HG02571 (cell line): ENCODE measurements around the gene C4BPB.
"Not testable (repeated sequence)": the region's sequence is repeated elsewhere in the genome, so short reads cannot be mapped to it uniquely, and the experiment has no call there.

Experiments
- ATAC-seq: cut with Tn5 transposase; IDR thresholded peaks from one replicate; pipeline ENCODE4 v1.9.1; 2021; ENCODE audit warnings: mild to moderate bottlenecking, moderate library complexity; ENCODE audit not compliant: unreplicated experiment

C4BPB gene

DNA sequence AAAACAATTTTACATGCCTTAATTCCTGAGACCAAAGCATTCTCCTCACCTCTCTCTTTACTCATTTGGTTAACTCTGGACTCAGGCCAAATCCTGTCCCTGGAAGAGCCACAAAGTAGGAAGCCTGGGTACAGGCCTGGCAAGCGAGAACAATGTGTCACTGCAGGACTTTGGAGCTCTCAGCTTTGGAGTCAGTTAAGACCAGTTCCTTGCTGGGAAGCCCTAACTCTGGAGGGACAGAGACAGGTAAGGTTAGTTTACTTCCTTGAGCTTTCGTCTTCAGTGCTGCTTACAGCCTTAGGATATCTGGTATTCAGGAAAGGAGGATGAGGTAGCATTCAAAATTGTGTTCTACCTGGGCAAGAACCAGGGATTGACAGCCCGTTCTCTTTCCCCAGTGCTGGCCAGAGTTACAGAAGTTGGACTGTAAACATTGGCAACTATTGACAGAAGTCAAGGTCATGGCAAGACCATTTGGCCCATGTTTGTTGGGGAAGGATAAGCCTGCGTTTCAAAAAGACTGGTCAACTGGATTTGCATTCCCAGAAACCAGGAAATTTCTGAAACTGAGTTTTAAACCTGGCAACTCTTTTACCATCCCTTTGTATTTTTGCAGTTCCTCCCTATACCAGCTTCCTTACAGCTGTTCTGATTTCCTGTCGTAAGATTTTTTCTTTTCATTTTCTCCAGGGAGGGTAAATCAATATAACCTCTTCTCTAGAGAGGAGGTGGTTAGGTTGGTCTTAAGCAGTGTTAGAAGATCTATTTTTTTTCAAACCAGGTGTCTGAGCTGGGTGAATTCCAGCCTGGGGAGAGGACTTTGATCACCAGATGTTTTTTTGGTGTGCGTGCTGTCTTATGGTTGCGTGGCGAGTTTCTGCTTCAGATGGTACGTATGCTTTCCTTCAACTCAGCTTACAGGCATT lies at the start of gene C4BPB:
Gene C4BPB, plus strand, starts transcription at position 160 of the 926 bp plus-strand sequence. Its CDS starts 672 bp downstream, at position 832.
- ATAC-seq: no peak

DNA sequence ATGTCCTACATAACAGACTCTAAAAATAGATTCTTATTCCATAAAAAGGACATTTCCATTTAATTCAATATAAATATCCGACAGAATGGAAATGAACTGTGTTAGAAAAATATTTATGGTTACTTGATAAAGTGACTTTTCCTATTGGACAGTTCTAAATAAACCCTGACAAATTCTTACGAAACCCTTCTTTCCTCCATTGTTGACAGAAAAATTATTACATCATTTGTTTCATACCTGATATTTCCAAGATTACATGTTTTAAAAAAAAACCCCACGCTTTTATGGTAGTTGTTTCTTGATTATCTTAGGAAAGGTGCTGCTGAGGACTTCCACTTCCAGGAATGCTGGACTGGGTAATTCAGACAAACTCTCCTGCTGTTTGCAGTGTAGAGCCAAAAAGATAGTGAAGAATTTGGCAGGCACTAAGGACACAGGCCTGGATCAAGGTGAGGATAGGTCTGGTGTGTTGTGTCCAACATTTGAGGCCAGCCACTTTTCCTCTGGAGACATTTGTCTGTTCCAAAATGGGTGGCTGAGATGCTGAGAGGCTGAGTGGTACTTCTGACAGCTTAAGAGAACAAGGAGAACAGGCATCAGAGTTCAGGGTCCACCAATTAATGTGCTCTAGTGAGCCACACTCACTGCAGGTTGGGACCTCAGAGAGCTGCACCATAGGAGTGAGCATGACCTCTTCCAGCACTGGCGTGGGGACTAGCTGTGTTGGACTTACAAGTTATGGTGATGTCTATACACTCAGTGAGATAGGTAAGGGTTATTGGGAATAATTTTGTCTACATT lies 49.1 kb upstream of the C4BPB start:
- no peak for ATAC-seq

GRCh38 chr1:207040181-207040533 lies 48.5 kb upstream of the C4BPB start:
- ATAC-seq: no peak

GRCh38 chr1:207041397-207041796 lies 47.3 kb upstream of the C4BPB start:
- ATAC-seq: not testable (repeated sequence)

GRCh38 chr1:207045453-207045852 lies 43.2 kb upstream of the C4BPB start:
- ATAC-seq: no peak

- no peak for ATAC-seq
Observed at GRCh38 chr1:207047505-207047904, 41.2 kb upstream of the C4BPB start.

DNA sequence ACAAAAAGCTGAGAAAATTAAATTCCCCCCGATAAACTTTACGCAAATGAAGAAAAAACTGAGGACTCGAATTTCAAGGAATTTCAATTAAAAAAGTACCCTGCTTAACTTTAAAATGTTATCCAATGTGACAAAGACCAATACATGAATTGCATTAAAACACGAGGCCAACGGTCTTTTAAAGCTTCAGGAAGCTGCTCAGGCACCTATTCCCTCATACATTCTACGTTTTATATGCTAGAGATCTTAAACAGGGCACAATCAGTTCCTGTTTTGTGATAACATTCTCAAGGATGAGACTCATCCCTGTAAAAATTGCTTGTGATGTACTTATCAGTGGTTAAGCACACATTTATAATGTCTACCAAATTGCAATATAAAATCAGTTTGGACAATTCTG lies 40.6 kb upstream of the C4BPB start:
- no peak for ATAC-seq

GRCh38 chr1:207049054-207049453 lies 39.6 kb upstream of the C4BPB start:
- ATAC-seq: no peak

GRCh38 chr1:207049514-207049913 lies 39.1 kb upstream of the C4BPB start:
- ATAC-seq: no peak

- ATAC-seq: peak; percentile 31
Observed at GRCh38 chr1:207049974-207050391, 38.7 kb upstream of the C4BPB start.

- ATAC-seq: peak; percentile 46
Observed at GRCh38 chr1:207050480-207051190, 38.0 kb upstream of the C4BPB start.

DNA sequence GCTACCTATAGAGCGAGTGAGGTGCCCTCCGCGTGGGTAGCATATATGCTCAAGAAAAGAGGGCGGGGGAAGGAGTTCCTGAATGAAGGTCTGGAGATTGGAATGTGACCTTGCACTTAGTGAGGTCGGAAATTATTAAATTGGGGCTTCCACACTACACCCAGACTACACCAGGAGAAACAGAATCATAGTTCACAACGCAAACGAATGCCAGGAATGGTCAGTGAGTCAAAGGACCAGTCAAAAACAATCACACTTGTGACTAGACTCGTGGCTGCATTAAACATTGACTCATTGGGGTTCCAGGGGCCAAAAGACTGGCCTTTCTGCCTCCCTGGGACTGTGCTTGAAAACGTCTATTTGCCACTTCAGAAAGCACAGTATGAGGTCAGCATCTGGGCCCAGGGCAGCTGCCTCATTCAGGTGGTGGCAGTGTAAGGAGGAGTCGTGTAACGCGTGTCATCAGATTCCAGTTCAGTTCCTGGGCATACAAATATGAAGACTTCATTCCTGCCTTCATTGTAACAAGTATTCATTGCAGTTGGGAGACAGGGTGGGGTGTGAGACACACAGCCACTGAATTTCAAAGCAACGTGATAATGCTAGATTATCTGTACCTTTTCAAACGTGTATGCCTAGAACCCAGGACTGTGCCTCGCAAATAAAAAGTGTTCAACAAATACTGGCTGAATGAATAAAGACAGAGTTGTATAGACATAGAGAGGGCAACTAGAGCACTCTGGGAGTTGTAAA lies 37.3 kb upstream of the C4BPB start, which contains the start of gene YOD1:
Gene YOD1, minus strand, starts transcription at position 18 of the 753 bp plus-strand sequence. CDS start 178 bp downstream, outside the sequence.
- ATAC-seq: no peak

DNA sequence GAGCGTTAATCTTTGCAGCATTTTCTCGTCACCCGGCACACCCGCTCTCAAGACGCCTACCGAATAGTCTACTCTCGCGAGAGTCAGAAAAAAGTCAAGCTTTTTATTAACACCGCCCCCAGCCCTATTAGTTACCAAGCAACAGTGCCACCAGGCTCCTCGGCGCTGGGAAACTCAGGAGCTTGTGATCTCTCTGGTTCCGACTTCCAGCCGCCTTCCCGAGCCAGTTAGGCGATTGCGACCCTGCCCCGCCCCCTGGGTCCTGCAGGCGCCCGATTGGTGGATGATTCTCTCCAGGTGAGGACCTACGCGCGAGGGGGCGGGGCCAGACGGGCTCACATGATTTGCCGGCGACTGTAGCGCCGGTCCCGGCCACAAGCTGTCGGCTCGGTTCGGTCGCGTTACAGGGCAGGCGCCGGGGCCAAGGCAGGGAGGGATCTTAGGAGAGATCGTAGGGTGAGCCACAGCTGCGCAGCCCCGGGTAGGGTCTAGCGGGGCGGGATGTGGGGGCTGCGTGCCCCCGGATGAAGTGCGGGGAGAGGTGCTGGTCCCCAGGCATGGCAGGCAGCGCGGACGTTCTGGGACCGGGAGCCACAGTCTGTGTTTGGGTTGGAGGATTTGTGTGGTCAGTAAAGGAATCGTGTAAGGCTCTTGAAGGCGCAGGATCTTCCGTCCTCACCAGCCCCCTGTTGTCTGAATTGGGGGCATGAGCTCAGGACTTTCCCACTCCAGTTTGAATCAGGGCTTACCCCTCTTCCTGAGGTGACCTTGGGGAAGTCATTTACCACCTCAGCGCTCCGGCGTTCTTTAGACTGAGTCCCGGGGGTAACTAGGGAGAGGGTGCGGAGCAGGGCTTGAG lies 35.5 kb upstream of the C4BPB start, which contains the start of gene PFKFB2:
Gene PFKFB2, plus strand, starts transcription at position 365 of the 859 bp plus-strand sequence. CDS start 1,443 bp downstream, outside the sequence.
- ATAC-seq: peak; percentile 73

- ATAC-seq: no peak
Observed at GRCh38 chr1:207054491-207054890, 34.2 kb upstream of the C4BPB start.

DNA sequence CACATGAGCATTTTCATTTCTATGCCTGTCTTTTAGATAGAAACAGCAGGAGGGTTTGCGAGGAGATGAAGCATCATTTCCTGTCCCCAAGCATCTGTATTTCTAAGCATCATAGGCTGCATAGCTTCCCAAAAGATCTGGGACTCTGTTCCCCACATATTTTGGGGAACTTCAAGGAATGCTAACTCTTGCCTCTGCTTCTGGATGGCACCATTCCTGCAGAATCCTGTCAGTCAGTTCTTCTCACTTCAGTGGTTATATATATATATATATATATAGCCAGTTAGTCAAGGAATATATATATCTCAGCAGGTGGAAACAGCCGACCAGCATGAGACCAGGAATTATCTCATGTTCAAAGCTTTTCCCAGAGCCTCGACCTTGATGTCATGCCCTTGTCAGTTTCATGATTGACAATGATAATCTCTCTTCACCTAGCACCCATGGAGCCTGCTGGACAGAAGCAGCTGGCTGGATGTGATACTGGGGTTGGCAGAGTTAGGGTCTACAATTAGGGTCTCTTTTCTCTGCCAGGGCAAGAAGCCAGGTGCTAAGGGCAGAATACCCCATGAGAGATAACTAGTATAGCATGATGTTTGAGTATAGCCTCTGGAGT lies 33.2 kb upstream of the C4BPB start:
- no peak for ATAC-seq

DNA sequence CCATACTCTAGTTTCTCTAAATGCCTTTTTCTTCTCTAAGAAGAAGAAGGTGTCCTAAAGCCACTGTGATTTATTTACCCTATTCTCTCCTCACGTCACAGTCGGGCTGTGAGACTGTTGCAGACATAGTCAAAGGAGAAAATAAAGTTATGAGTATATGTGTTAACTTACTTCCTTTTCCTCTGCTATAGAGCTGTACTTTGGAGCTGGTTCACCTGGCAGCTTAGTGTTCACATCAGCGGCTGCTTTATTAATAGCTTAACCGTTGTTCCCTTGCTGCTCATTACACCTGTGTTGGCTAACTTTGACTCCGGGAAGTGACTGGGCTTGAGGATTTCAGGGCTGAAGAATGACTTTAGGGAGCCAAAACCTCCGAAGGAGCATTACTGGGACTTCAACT lies 32.0 kb upstream of the C4BPB start:
- no peak for ATAC-seq

- ATAC-seq: no peak
Observed at GRCh38 chr1:207058252-207058651, 30.4 kb upstream of the C4BPB start.

DNA sequence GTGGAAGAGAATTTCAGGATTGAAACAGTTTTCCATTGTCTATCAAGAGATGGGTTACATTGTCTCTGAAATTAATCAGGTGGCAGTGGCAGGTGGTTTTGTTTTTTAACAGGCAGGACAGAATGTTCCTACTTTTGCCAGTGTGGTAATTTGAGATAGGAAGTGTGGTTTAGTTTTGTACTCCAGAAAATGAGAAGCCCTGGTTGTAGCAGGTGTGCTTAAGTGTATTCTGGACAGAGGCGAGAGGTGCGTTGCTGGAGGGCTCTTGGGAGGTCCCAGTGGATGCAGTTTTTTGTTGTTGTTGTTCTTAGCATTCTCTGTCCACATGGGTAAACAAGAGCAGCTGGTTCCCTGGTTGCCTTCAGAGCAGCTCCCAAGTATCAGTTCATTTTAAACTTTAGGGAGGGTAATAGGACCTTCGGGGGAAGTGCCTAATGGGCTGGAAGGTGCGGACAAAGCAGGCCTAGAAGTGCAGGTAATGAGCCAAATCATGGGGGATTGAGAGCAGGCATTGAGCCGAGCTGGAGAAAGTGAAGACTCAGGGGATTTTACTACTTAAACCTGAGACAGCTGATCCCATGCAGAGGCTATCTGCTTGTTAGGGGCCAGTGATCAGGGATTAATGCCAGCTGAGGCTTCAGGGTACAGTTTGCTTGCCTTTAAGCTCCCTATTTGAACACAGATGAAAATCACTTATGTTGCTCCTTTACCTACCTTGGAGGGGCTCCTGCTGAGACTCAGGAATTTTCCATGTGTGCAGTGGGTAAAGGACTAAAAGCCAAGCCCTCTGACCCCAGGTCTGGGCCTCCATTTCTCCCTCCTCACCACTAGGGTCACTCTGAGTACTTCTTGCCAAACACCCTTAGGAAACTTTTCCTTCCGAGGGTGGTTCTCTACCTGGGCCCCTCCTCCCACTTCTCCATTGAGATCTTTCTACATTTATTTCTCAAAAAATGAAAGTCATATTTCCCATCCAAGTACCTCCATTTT lies 29.5 kb upstream of the C4BPB start:
- no peak for ATAC-seq
